ENCODE results near the gene SCN1B. TPM values are rescaled to one million over a fixed set of nuclear protein-coding genes. Genes with fewer than 3 reads are reported as not detected.

Gene SCN1B
- total RNA-seq, 6 experiments from 2014 or later = 2.6 to 4.9 (median 3.6) TPM

DNA sequence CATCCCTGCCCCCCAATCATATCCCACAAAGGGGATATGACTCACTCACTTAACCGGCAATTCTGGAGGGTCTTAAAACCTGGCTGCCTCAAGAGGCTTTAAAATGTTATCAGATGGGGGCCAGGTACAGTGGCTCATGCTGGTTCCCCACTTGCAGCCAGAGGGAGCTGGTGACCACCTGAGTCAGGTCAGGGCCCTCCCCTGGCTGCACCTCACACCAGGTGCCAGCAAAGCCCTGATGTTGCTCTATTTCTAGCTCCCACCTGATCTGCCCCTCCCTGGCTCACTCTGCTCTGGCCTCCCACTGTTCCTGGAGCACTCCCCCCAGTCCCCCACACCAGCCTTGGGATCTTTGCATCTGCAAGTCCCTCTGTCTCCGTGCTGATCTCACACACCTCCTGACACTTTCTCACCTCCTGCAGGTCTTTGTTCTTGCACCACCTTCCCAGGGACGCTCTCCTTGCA is 25.5 kb downstream of the SCN1B start:
- ATAC-seq = peak; percentile 21 to 44 (median 39)
- Histone ChIP-seq H3K4me3 (no peak overlapping the region), H3K36me3 (peaks cover 0 to 56% (median 22%) of the 10 kb centered on the region in 4 donors), H3K9me3 (no peaks in the 10 kb centered on the region), H3K27ac (no peak overlapping the region), H3K27me3 (no peaks in the 10 kb centered on the region), H3K4me1 (peaks cover 0 to 13% (median 4%) of the 10 kb centered on the region in 4 donors)
- WGBS (ENCODE audit: insufficient coverage, low coverage, low lambda C conversion rate, missing lambda C conversion rate) = 42% methylated on average over 2 of the region's 3 CpGs
- DNase-seq = no peak
- TF ChIP-seq POLR2A (IDR thresholded peaks at IDR 0.05) = no peak
- TF ChIP-seq, protein P1, sequence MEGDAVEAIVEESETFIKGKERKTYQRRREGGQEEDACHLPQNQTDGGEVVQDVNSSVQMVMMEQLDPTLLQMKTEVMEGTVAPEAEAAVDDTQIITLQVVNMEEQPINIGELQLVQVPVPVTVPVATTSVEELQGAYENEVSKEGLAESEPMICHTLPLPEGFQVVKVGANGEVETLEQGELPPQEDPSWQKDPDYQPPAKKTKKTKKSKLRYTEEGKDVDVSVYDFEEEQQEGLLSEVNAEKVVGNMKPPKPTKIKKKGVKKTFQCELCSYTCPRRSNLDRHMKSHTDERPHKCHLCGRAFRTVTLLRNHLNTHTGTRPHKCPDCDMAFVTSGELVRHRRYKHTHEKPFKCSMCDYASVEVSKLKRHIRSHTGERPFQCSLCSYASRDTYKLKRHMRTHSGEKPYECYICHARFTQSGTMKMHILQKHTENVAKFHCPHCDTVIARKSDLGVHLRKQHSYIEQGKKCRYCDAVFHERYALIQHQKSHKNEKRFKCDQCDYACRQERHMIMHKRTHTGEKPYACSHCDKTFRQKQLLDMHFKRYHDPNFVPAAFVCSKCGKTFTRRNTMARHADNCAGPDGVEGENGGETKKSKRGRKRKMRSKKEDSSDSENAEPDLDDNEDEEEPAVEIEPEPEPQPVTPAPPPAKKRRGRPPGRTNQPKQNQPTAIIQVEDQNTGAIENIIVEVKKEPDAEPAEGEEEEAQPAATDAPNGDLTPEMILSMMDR (IDR thresholded peaks at IDR 0.05) = peak in 3 of 4 donors; percentile 14 to 37 (median 29)
- intact Hi-C loops (cut with DNase I) = no loop called here

DNA sequence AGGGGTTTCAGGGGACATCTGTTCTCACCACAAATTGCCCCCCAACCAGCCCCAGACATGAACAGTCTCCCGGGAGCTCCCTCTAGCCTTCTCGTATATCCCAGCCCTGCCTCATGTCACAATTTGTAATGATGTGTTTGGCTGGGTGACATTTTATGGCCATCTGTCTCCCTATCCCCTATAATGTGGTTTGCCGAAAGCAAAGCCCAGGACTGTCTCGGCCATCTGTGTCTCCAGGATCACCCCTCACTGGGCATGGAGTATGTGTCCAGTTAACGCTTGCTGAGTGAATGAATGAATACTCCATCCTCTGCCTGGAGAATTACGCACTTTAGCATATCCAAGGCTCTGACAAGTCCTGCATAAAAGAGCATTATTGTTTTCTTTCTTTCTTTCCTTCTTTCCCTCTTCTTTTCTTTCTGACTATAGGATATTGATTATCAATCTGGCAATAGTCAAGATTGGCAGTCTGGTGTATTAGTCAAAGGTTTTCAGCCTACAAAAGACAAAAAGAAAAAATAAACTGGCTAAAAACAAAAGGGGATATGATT is 26.3 kb downstream of the SCN1B start:
- TF ChIP-seq POLR2A (IDR thresholded peaks at IDR 0.05) = no peak
- TF ChIP-seq, protein P1 (IDR thresholded peaks at IDR 0.05) = no peak
- Histone ChIP-seq H3K4me3 (no peak overlapping the region), H3K27ac (no peak overlapping the region), H3K27me3 (no peaks in the 10 kb centered on the region), H3K9me3 (no peaks in the 10 kb centered on the region), H3K4me1 (peaks cover 0 to 9% (median 3%) of the 10 kb centered on the region in 4 donors), H3K36me3 (peaks cover 0 to 51% (median 19%) of the 10 kb centered on the region in 4 donors)
- DNase-seq (no peak), ATAC-seq (no peak)
- WGBS (ENCODE audit: insufficient coverage, low coverage, low lambda C conversion rate, missing lambda C conversion rate) = 93% methylated on average over 2 of the region's 6 CpGs
- intact Hi-C loops (cut with DNase I) = no loop called here

DNA sequence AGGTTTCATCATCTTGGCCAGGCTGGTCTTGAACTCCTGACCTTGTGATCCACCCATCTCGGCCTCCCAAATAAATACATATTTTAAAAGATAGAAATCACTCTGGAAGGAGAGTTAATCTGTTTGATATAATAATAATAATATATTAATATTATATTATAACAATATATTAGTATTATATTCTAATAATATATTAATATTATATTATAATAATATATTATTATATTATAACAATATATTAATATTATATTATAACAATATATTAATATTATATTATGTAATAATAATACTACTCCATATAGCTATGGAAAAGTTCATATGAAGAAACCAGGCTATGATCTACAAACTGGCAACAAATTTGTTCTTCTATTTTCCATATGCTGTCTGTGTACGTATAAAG is 28.1 kb downstream of the SCN1B start:
- no peak for ATAC-seq
- WGBS (ENCODE audit: insufficient coverage, low coverage, low lambda C conversion rate, missing lambda C conversion rate) = 55% methylated on average over 2 of the region's 2 CpGs
- no peak for DNase-seq
- H3K4me3 ChIP-seq = no peak overlapping the region
- peaks cover 0 to 9% (median under 1%) of the 10 kb centered on the region in 4 donors for H3K4me1 ChIP-seq
- TF ChIP-seq, protein P1 (IDR thresholded peaks at IDR 0.05) = no peak
- no peak for TF ChIP-seq POLR2A (IDR thresholded peaks at IDR 0.05)
- no peaks in the 10 kb centered on the region for H3K27me3 ChIP-seq
- intact Hi-C loops (cut with DNase I) = no loop called here
- H3K9me3 ChIP-seq = no peaks in the 10 kb centered on the region
- H3K36me3 ChIP-seq = peaks cover 0 to 42% (median 14%) of the 10 kb centered on the region in 4 donors
- no peak overlapping the region for H3K27ac ChIP-seq

DNA sequence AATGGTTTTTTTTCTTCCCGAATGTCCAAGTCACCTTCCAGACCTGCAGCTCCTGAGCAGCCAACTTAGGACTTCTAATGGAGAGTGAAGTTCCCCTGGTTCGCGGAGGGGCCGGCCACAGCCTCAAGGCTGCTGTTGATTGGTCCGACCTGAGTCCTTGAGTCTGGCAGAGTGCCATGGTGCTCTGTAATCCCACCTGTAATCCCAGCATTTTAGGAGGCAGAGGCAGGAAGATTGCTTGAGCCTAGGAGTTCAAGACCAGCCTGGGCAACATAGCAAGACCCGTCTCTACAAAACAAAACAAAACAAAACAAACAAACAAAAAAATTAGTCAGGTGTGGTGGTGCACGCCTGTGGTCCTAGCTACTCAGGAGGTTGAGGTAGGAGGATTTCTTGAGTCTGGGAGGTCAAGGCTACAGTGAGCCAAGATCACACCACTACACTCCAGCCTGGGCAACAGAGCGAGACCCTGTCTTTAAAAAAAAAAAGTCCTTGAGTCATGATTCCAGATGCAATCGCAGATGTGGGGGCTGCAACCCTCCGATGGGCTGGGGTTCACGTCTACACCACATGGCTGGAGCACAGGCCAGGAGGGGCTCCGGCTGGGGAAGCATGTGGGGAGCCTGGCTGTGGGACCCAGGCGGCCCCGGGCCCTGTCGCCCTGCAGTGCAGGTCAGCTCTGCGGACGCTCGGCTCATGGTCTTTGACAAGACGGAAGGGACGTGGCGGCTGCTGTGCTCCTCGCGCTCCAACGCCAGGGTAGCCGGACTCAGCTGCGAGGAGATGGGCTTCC is 28.9 kb downstream of the SCN1B start:
- 93% methylated on average over 10 of the region's 26 CpGs for WGBS (ENCODE audit: insufficient coverage, low coverage, low lambda C conversion rate, missing lambda C conversion rate)
- intact Hi-C loops (cut with DNase I) = no loop called here
- H3K4me1 ChIP-seq = peaks cover 0 to 9% (median 0%) of the 10 kb centered on the region in 4 donors
- peaks cover 0 to 42% (median 15%) of the 10 kb centered on the region in 4 donors for H3K36me3 ChIP-seq
- TF ChIP-seq, protein P1 (IDR thresholded peaks at IDR 0.05) = no peak
- TF ChIP-seq POLR2A (IDR thresholded peaks at IDR 0.05) = peak; percentile 8
- no peaks in the 10 kb centered on the region for H3K27me3 ChIP-seq
- DNase-seq (peak in 1 of 3 donors; percentile 56), ATAC-seq (peak in 2 of 4 donors; percentile 1 to 7)
- no peak overlapping the region for H3K27ac ChIP-seq
- H3K9me3 ChIP-seq = no peaks in the 10 kb centered on the region
- no peak overlapping the region for H3K4me3 ChIP-seq
